Trophoblast cell (in vitro differentiated cells and primary cell): ENCODE results near the gene BCDIN3D.
A peak's percentile ranks its signal among the peaks of the same experiment; 100 is the strongest.

Experiments used
- DNase-seq, 2 donors: peaks; one replicate each; pipeline ENCODE4 v3.0.0-alpha.2; 2016
- H2AFZ ChIP-seq: 2 replicates; pipeline ENCODE4 v1.6.1; 2013; ENCODE audit warnings: low read length, moderate library complexity, mild to moderate bottlenecking; ENCODE audit not compliant: insufficient read depth, poor library complexity
- H2AK5ac ChIP-seq: 2 replicates; pipeline ENCODE4 v1.6.1; 2013; ENCODE audit warnings: mild to moderate bottlenecking, low read length
- H2BK120ac ChIP-seq: 2 replicates; pipeline ENCODE4 v1.6.1; 2013; ENCODE audit warnings: low read length, mild to moderate bottlenecking, moderate library complexity; ENCODE audit not compliant: insufficient read depth, poor library complexity
- H2BK12ac ChIP-seq: 2 replicates; pipeline ENCODE4 v1.6.1; 2013; ENCODE audit warnings: mild to moderate bottlenecking, low read length, moderate library complexity
- H2BK5ac ChIP-seq: 2 replicates; pipeline ENCODE4 v1.6.1; 2013; ENCODE audit warnings: low read length, low read depth, moderate library complexity, mild to moderate bottlenecking; ENCODE audit not compliant: poor library complexity
- H3K14ac ChIP-seq: 2 replicates; pipeline ENCODE4 v1.6.1; 2013; ENCODE audit warnings: mild to moderate bottlenecking, low read length
- H3K18ac ChIP-seq: 2 replicates; pipeline ENCODE4 v1.6.1; 2013; ENCODE audit warnings: mild to moderate bottlenecking, low read length
- H3K23ac ChIP-seq: 2 replicates; pipeline ENCODE4 v1.6.1; 2013; ENCODE audit warnings: low read length
- H3K27ac ChIP-seq: 2 replicates; pipeline ENCODE4 v1.5.1; 2013; ENCODE audit warnings: low read depth, mild to moderate bottlenecking, inconsistent platforms, low read length, moderate library complexity
- H3K27me3 ChIP-seq: 2 replicates; pipeline ENCODE4 v1.6.1; 2013; ENCODE audit warnings: inconsistent platforms, mild to moderate bottlenecking, low read length, moderate library complexity; ENCODE audit not compliant: insufficient read depth
- H3K36me3 ChIP-seq, 2 experiments: 1 replicate in 1 of 2; 2 replicates in 1 of 2; pipeline ENCODE4 v1.6.1; 2013; ENCODE audit warnings: low read length in 2 of 2, mild to moderate bottlenecking in 2 of 2, moderate library complexity in 1 of 2; ENCODE audit not compliant: insufficient read depth in 2 of 2, control insufficient read depth in 1 of 2
- H3K4ac ChIP-seq: 2 replicates; pipeline ENCODE4 v1.6.1; 2013; ENCODE audit warnings: low read depth, mild to moderate bottlenecking, low read length, moderate library complexity
- H3K4me1 ChIP-seq, 2 experiments: 1 replicate in 1 of 2; 2 replicates in 1 of 2; pipeline ENCODE4 v1.6.1; 2013; ENCODE audit warnings: low read length in 2 of 2, mild to moderate bottlenecking in 2 of 2, moderate library complexity in 1 of 2; ENCODE audit not compliant: insufficient read depth in 2 of 2, control insufficient read depth in 1 of 2
- H3K4me2 ChIP-seq: 2 replicates; pipeline ENCODE4 v1.6.1; 2013; ENCODE audit warnings: inconsistent platforms, mild to moderate bottlenecking, low read length, moderate library complexity
- H3K4me3 ChIP-seq: 2 replicates; pipeline ENCODE4 v1.5.1; 2013; ENCODE audit warnings: mild to moderate bottlenecking, low read depth, low read length, inconsistent platforms
- H3K79me1 ChIP-seq: one replicate; pipeline ENCODE4 v1.6.1; 2013; ENCODE audit warnings: low read length
- H3K79me2 ChIP-seq: 2 replicates; pipeline ENCODE4 v1.6.1; 2013; ENCODE audit warnings: low read length, mild to moderate bottlenecking; ENCODE audit not compliant: control insufficient read depth, insufficient read depth, poor library complexity
- H3K9ac ChIP-seq: 2 replicates; pipeline ENCODE4 v1.6.1; 2013; ENCODE audit warnings: mild to moderate bottlenecking, low read length
- H3K9me3 ChIP-seq: 2 replicates; pipeline ENCODE4 v1.6.1; 2013; ENCODE audit warnings: low read depth, mild to moderate bottlenecking, control low read depth, inconsistent platforms, low read length; ENCODE audit not compliant: insufficient read depth
- H4K12ac ChIP-seq: 2 replicates; pipeline ENCODE4 v1.6.1; 2013; ENCODE audit warnings: low read depth, mild to moderate bottlenecking, low read length, moderate library complexity
- H4K8ac ChIP-seq: 2 replicates; pipeline ENCODE4 v1.6.1; 2013; ENCODE audit warnings: low read depth, mild to moderate bottlenecking, low read length, moderate library complexity
- H4K91ac ChIP-seq: one replicate; pipeline ENCODE4 v1.6.1; 2013; ENCODE audit warnings: low read depth, mild to moderate bottlenecking, low read length, moderate library complexity
- WGBS: extraction: QIAGEN DNeasy Blood & Tissue Kit; methylation state at CpG from one replicate; pipeline ENCODE4 v1.1.7; 2013; ENCODE audit warnings: missing lambda C conversion rate; ENCODE audit not compliant: insufficient read length, insufficient coverage; ENCODE audit errors: extremely low coverage; 5-methylcytosine and 5-hydroxymethylcytosine counted together

BCDIN3D gene

DNA sequence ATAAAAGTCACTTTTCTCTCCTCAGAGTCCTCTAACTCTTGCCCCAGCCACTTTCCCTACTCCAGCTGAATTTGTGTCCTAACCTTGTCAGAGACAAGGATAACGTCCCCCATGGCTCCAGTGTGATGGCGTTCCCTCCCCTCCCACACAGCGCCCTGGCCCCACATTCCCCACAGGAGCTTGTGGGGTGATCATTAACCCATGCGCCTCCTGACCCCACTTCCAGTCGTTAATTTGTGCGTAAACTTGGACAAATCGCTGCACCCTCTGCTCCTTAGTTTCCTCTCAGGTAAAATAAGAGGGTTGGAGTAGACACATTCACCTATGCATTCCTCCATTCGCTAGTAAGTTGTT lies 22.9 kb upstream of the BCDIN3D start:
- Histone ChIP-seq H3K79me2 (no peaks in the 10 kb centered on the region), H4K12ac (no peak overlapping the region), H2AFZ (no peak overlapping the region), H2BK120ac (no peak overlapping the region), H3K27ac (no peak overlapping the region), H2BK12ac (no peak overlapping the region), H3K9me3 (peaks cover 2% of the 10 kb centered on the region), H4K8ac (no peak overlapping the region), H3K4ac (no peak overlapping the region), H3K4me2 (no peak overlapping the region), H3K27me3 (no peaks in the 10 kb centered on the region), H2BK5ac (no peak overlapping the region), H2AK5ac (no peak overlapping the region), H3K18ac (no peak overlapping the region), H3K14ac (no peak overlapping the region), H3K4me1 (peaks cover 6 to 11% of the 10 kb centered on the region in 2 experiments), H3K4me3 (no peak overlapping the region), H3K9ac (no peak overlapping the region), H3K79me1 (no peaks in the 10 kb centered on the region), H3K23ac (no peak overlapping the region), H4K91ac (no peak overlapping the region), H3K36me3 (no peaks in the 10 kb centered on the region)
- no peak for DNase-seq
- no CpG with 5 or more reads among the region's 8 CpGs for WGBS

GRCh38 chr12:49865109-49865781 lies 22.3 kb upstream of the BCDIN3D start:
- no peaks in the 10 kb centered on the region for H3K79me2 ChIP-seq
- no peak overlapping the region for H2BK12ac ChIP-seq
- no peaks in the 10 kb centered on the region for H3K27me3 ChIP-seq
- no peak overlapping the region for H2BK120ac ChIP-seq
- no peak overlapping the region for H3K18ac ChIP-seq
- peaks cover 6 to 11% of the 10 kb centered on the region in 2 experiments for H3K4me1 ChIP-seq
- no peak overlapping the region for H3K4ac ChIP-seq
- WGBS = no CpG with 5 or more reads among the region's 13 CpGs
- H4K91ac ChIP-seq = no peak overlapping the region
- no peak overlapping the region for H4K12ac ChIP-seq
- H2AFZ ChIP-seq = no peak overlapping the region
- H4K8ac ChIP-seq = no peak overlapping the region
- no peak overlapping the region for H2AK5ac ChIP-seq
- no peak overlapping the region for H3K9ac ChIP-seq
- no peaks in the 10 kb centered on the region for H3K36me3 ChIP-seq
- no peak overlapping the region for H3K4me2 ChIP-seq
- H3K79me1 ChIP-seq = no peaks in the 10 kb centered on the region
- no peak overlapping the region for H3K14ac ChIP-seq
- H3K27ac ChIP-seq = no peak overlapping the region
- no peak overlapping the region for H3K4me3 ChIP-seq
- no peak for DNase-seq
- peaks cover 2% of the 10 kb centered on the region for H3K9me3 ChIP-seq
- H3K23ac ChIP-seq = no peak overlapping the region
- H2BK5ac ChIP-seq = no peak overlapping the region

- Histone ChIP-seq H2BK120ac (no peak overlapping the region), H3K9ac (no peak overlapping the region), H4K12ac (no peak overlapping the region), H2BK12ac (no peak overlapping the region), H3K4me2 (no peak overlapping the region), H3K79me1 (no peaks in the 10 kb centered on the region), H2AK5ac (no peak overlapping the region), H3K4ac (no peak overlapping the region), H3K9me3 (peaks cover 2% of the 10 kb centered on the region), H3K4me3 (no peak overlapping the region), H3K27me3 (no peaks in the 10 kb centered on the region), H3K14ac (no peak overlapping the region), H3K18ac (no peak overlapping the region), H3K23ac (no peak overlapping the region), H2BK5ac (no peak overlapping the region), H3K27ac (no peak overlapping the region), H3K4me1 (peaks cover 6 to 11% of the 10 kb centered on the region in 2 experiments), H4K8ac (no peak overlapping the region), H3K79me2 (no peaks in the 10 kb centered on the region), H4K91ac (no peak overlapping the region), H3K36me3 (no peaks in the 10 kb centered on the region), H2AFZ (no peak overlapping the region)
- WGBS = no CpG with 5 or more reads among the region's 2 CpGs
- DNase-seq = no peak
Observed at GRCh38 chr12:49864798-49865090, 21.8 kb upstream of the BCDIN3D start.

GRCh38 chr12:49863946-49864797 lies 21.3 kb upstream of the BCDIN3D start:
- peaks cover 4 to 8% of the 10 kb centered on the region in 2 experiments for H3K4me1 ChIP-seq
- H3K27me3 ChIP-seq = no peaks in the 10 kb centered on the region
- H4K91ac ChIP-seq = no peak overlapping the region
- H2BK12ac ChIP-seq = no peak overlapping the region
- no peaks in the 10 kb centered on the region for H3K36me3 ChIP-seq
- H3K23ac ChIP-seq = no peak overlapping the region
- H3K9ac ChIP-seq = no peak overlapping the region
- no peaks in the 10 kb centered on the region for H3K79me2 ChIP-seq
- no peak overlapping the region for H4K12ac ChIP-seq
- no CpG with 5 or more reads among the region's 17 CpGs for WGBS
- no peak overlapping the region for H3K4ac ChIP-seq
- no peak overlapping the region for H3K14ac ChIP-seq
- H3K18ac ChIP-seq = no peak overlapping the region
- no peak overlapping the region for H2BK5ac ChIP-seq
- no peak overlapping the region for H3K4me2 ChIP-seq
- no peak overlapping the region for H2BK120ac ChIP-seq
- no peak overlapping the region for H2AFZ ChIP-seq
- H4K8ac ChIP-seq = no peak overlapping the region
- no peak overlapping the region for H3K27ac ChIP-seq
- peak in 1 of 2 donors; percentile 31 for DNase-seq
- H2AK5ac ChIP-seq = no peak overlapping the region
- no peaks in the 10 kb centered on the region for H3K79me1 ChIP-seq
- H3K4me3 ChIP-seq = no peak overlapping the region
- H3K9me3 ChIP-seq = no peaks in the 10 kb centered on the region
